ENCODE measurements around the gene SPECC1.
"Not testable (repeated sequence)": the region's sequence is repeated elsewhere in the genome, so short reads cannot be mapped to it uniquely, and the experiment has no call there.

SPECC1 gene

GRCh38 chr17:20216154-20216815 is 207.1 kb downstream of the SPECC1 start:
- no peak for DNase-seq

GRCh38 chr17:20216853-20217252 is 207.7 kb downstream of the SPECC1 start:
- DNase-seq = no peak

- no peak for DNase-seq
These were observed 208.5 kb downstream of the SPECC1 start for GRCh38 chr17:20217677-20218076.

GRCh38 chr17:20218272-20218671 is 209.1 kb downstream of the SPECC1 start:
- DNase-seq = no peak

GRCh38 chr17:20223808-20224328 is 214.7 kb downstream of the SPECC1 start:
- no peak for DNase-seq

- no peak for DNase-seq
These were observed 215.2 kb downstream of the SPECC1 start for GRCh38 chr17:20224379-20224778.

GRCh38 chr17:20225162-20226115 is 216.3 kb downstream of the SPECC1 start:
- DNase-seq = no peak

- DNase-seq = no peak
These were observed 217.8 kb downstream of the SPECC1 start for GRCh38 chr17:20226814-20227482.

- not testable (repeated sequence) for DNase-seq
These were observed 218.7 kb downstream of the SPECC1 start for GRCh38 chr17:20227720-20228370.

GRCh38 chr17:20228410-20228809 is 219.3 kb downstream of the SPECC1 start:
- no peak for DNase-seq

GRCh38 chr17:20228860-20229259 is 219.7 kb downstream of the SPECC1 start:
- no peak for DNase-seq

GRCh38 chr17:20230924-20231323 is 221.8 kb downstream of the SPECC1 start:
- DNase-seq = no peak

GRCh38 chr17:20232611-20233010 is 223.5 kb downstream of the SPECC1 start:
- DNase-seq = no peak

- no peak for DNase-seq
These were observed 225.1 kb downstream of the SPECC1 start for GRCh38 chr17:20234276-20234675.

- no peak for DNase-seq
These were observed 226.6 kb downstream of the SPECC1 start for GRCh38 chr17:20235747-20236146.

- DNase-seq = no peak
These were observed 227.5 kb downstream of the SPECC1 start for GRCh38 chr17:20236578-20237227.

- DNase-seq = not testable (repeated sequence)
These were observed 230.6 kb downstream of the SPECC1 start for GRCh38 chr17:20239776-20240175.

- DNase-seq = no peak
These were observed 232.7 kb downstream of the SPECC1 start for GRCh38 chr17:20241855-20242254.

- DNase-seq = no peak
These were observed 233.1 kb downstream of the SPECC1 start for GRCh38 chr17:20242271-20242670.

GRCh38 chr17:20243524-20243923 is 234.4 kb downstream of the SPECC1 start:
- no peak for DNase-seq

GRCh38 chr17:20244671-20245070 is 235.5 kb downstream of the SPECC1 start:
- no peak for DNase-seq

GRCh38 chr17:20246692-20247091 is 237.5 kb downstream of the SPECC1 start:
- DNase-seq = no peak

Data from activated gamma-delta T cell (primary cell).